Endothelial cell of umbilical vein (primary cell): Measurements from ENCODE around the gene RNASE8. TPM values are rescaled to one million over a fixed set of nuclear protein-coding genes. Genes with fewer than 3 reads are reported as not detected.

ENCODE experiments used
- BruUV-seq: library from RNA; stranded (reverse); fragments of 400-500 nt; replicated peaks from 2 replicates; lab custom pipeline; 2021; lab: Mats Ljungman, UMichigan
- CTCF ChIA-PET: fragments of 300-600, 350-600 bp; sonication (Branson Sonifier 250); formaldehyde crosslinking; loops from one replicate; lab custom pipeline; 2021; ENCODE audit warnings: antibody characterized with exemption, inconsistent platforms; lab: Charles Lee
- POLR2A ChIA-PET: fragments of 300-600, 350-600 bp; sonication (Branson Sonifier 250); formaldehyde crosslinking; loops from one replicate; lab custom pipeline; 2021; ENCODE audit warnings: antibody characterized with exemption, inconsistent platforms; lab: Charles Lee
- DNase-seq: peaks from one replicate; pipeline ENCODE4 v3.0.0-alpha.2; 2011; ENCODE audit warnings: low read depth, low spot score
- FAIRE-seq: peaks from 2 replicates; lab custom pipeline; 2011; peaks lifted over from hg19 to GRCh38; lab: Jason Lieb, UNC
- H2AFZ ChIP-seq: 2 replicates; pipeline ENCODE4 v1.6.0; 2012; ENCODE audit warnings: low read depth, low read length, control low read depth, inconsistent platforms
- H3K27ac ChIP-seq: 2 replicates; pipeline ENCODE4 v1.5.1; 2011; ENCODE audit warnings: low read depth, mild to moderate bottlenecking, control low read depth, low read length, moderate library complexity; ENCODE audit not compliant: insufficient read depth
- H3K27me3 ChIP-seq, 2 experiments: 2 replicates each; pipeline versions ENCODE4 v1.6.0 to v1.6.1; 2011; ENCODE audit warnings: low read length in 2 of 2, mixed read lengths in 1 of 2; ENCODE audit not compliant: control insufficient read depth in 2 of 2, insufficient read depth in 2 of 2
- H3K36me3 ChIP-seq, 2 experiments: 2 replicates in 1 of 2; 3 replicates in 1 of 2; pipeline ENCODE4 v1.5.1; 2011; ENCODE audit warnings: low read length in 2 of 2, mild to moderate bottlenecking in 1 of 2, moderate library complexity in 1 of 2; ENCODE audit not compliant: control insufficient read depth in 2 of 2, insufficient read depth in 2 of 2; ENCODE audit errors: extremely low read depth in 1 of 2
- H3K4me1 ChIP-seq: 3 replicates; pipeline ENCODE4 v1.5.1; 2011; ENCODE audit warnings: mild to moderate bottlenecking, low read length; ENCODE audit not compliant: control insufficient read depth, insufficient read depth; ENCODE audit errors: extremely low read depth
- H3K4me2 ChIP-seq: 2 replicates; pipeline ENCODE4 v1.6.1; 2011; ENCODE audit warnings: low read length, control low read depth, mixed read lengths; ENCODE audit not compliant: insufficient read depth
- H3K4me3 ChIP-seq, 3 experiments: fragments of 200-600 bp in 1 of 3; sonication (generic), shearing (Covaris generic) in 1 of 3; replicated peaks in 1 of 3; 2 replicates each; pipeline ENCODE4 v1.5.1; 2011 to 2016; ENCODE audit warnings: control low read depth in 3 of 3, low read length in 3 of 3, mild to moderate bottlenecking in 2 of 3, inconsistent platforms in 1 of 3, low read depth in 1 of 3, moderate library complexity in 1 of 3; ENCODE audit not compliant: insufficient read depth in 1 of 3
- H3K79me2 ChIP-seq: 2 replicates; pipeline ENCODE4 v1.6.0; 2012; ENCODE audit warnings: low read length, inconsistent platforms; ENCODE audit not compliant: control insufficient read depth, insufficient read depth
- H3K9ac ChIP-seq: replicated peaks from 2 replicates; pipeline ENCODE3; 2011; ENCODE audit warnings: low read length, control low read depth; ENCODE audit not compliant: insufficient read depth; ENCODE audit errors: extremely low read depth
- H3K9me1 ChIP-seq: replicated peaks from 3 replicates; pipeline ENCODE4 v1.6.0; 2011; ENCODE audit warnings: mild to moderate bottlenecking, low read length; ENCODE audit not compliant: control insufficient read depth, insufficient read depth; ENCODE audit errors: extremely low read depth
- H3K9me3 ChIP-seq: replicated peaks from 2 replicates; pipeline ENCODE4 v1.5.1; 2012; ENCODE audit warnings: low read length, inconsistent platforms; ENCODE audit not compliant: control insufficient read depth, insufficient read depth
- H4K20me1 ChIP-seq: replicated peaks from 2 replicates; pipeline ENCODE3; 2011; ENCODE audit warnings: mild to moderate bottlenecking, low read length; ENCODE audit not compliant: control insufficient read depth, insufficient read depth; ENCODE audit errors: extremely low read depth
- EZH2 ChIP-seq: IDR thresholded peaks from 2 replicates; pipeline ENCODE4 v1.6.1; 2012; ENCODE audit warnings: borderline replicate concordance, low read depth, mild to moderate bottlenecking, moderate library complexity, low read length, inconsistent platforms; ENCODE audit not compliant: severe bottlenecking
- FOS ChIP-seq: IDR thresholded peaks from 2 replicates; pipeline ENCODE4 v1.6.1; 2011; ENCODE audit warnings: mild to moderate bottlenecking, low read length, moderate library complexity, borderline replicate concordance; ENCODE audit not compliant: insufficient read depth
- GATA2 ChIP-seq: IDR thresholded peaks from 2 replicates; pipeline ENCODE4 v1.7.0; 2011; ENCODE audit warnings: low read depth, mild to moderate bottlenecking, moderate library complexity, mixed read lengths, low read length; ENCODE audit not compliant: insufficient read length, insufficient read depth
- JUN ChIP-seq: IDR thresholded peaks from 2 replicates; pipeline ENCODE4 v1.6.1; 2011; ENCODE audit warnings: borderline replicate concordance, low read depth; ENCODE audit not compliant: insufficient read length, insufficient read depth
- MYC ChIP-seq: IDR thresholded peaks from one replicate; pipeline ENCODE4 v1.6.1; 2011; ENCODE audit warnings: mild to moderate bottlenecking, low read depth, low read length
- POLR2A ChIP-seq: IDR thresholded peaks from 2 replicates; pipeline ENCODE4 v1.6.1; 2012; ENCODE audit warnings: low read depth, mild to moderate bottlenecking, control low read depth, low read length
- POLR2AphosphoS5 ChIP-seq: IDR thresholded peaks from 2 replicates; pipeline ENCODE4 v1.6.1; 2012; ENCODE audit warnings: low read depth, mild to moderate bottlenecking, control low read depth, low read length, moderate library complexity; ENCODE audit not compliant: insufficient read depth
- dilution Hi-C: fragments of 300-500 bp; cut with MboI; formaldehyde crosslinking; loops from one replicate; pipeline ENCODE4 v1.15.0; 2019; ENCODE audit warnings: low sequenced_read_pairs; ENCODE audit not compliant: extremely low pct_ligation_motif_present
- intact Hi-C: fragments of 100-400 bp; cut with micrococcal nuclease; formaldehyde crosslinking; loops from one replicate; pipeline ENCODE4 v1.10.0; 2022
- polyA plus RNA-seq, 4 experiments: library from polyadenylated mRNA; depleted of rRNA in 3 of 4; stranded (reverse) in 3 of 4; unstranded in 1 of 4; fragments of >200 nt; gene quantifications; 2 replicates each; pipeline versions ENCODE4 v1.2.1 to v1.2.3, GENCODE V29; 2011 to 2012; ENCODE audit warnings: missing spikeins in 1 of 4
- total RNA-seq: library from RNA; stranded (reverse); gene quantifications from 2 replicates; pipeline ENCODE4 v1.2.3, GENCODE V29; 2021
- TF ChIP-seq, protein P1 (sequence below), 2 donors: IDR thresholded peaks; 1 replicate in 1 of 2; 2 replicates in 1 of 2; pipeline ENCODE4 v1.5.1; 2011; ENCODE audit warnings: low read length in 2 of 2, mild to moderate bottlenecking in 2 of 2, moderate library complexity in 2 of 2, control low read depth in 1 of 2, inconsistent platforms in 1 of 2, low read depth in 1 of 2; ENCODE audit not compliant: insufficient read depth in 1 of 2; ENCODE audit errors: extremely low read depth in 1 of 2
- TF ChIP-seq, protein P2 (sequence below): IDR thresholded peaks from 2 replicates; pipeline ENCODE4 v1.6.1; 2011; ENCODE audit not compliant: insufficient read depth, insufficient read length

The RNASE8 gene
- total and polyA plus RNA-seq, 2 donors (not counting 3 experiments of a cell fraction or from before 2014, with no cell fraction given), result not detected

DNA sequence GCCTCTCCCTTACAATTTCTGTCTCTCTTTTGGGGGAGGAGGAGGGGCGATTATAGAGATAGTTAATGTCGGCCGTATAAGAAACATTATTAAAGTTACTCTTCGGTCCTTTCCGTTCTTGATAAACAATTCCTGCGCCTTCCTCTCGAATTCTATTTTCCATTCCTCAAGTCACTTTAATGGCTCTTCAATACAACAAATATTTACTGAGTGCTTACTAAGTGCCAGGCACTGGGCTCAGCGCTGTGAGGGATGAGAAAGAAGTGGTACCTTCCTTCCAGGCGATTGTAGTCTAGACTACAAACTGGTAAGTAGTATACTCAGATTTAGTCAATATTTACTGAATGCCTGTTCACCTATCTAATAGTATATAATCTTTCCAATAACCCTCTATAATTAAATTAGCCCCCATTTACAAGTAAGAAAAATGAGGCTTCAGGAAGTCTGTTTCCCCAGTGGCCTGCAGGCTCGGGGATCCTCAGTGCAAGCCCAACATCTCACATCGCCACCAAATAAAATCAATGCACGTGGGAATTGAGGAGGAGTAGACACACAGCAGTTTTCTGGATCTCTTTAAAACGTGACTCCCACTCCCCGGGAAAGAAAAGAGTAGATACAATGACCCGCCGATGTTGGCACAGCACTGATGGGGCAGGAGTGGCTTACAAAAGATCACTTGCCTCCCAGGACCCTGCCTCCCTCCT lies 41.4 kb downstream of the RNASE8 start:
- BruUV-seq, result TSS peak; percentile 44
- dilution Hi-C loops, result no loop called here

More for the DNA sequence above, 41.4 kb downstream of the RNASE8 start:
- no peak for DNase-seq
- H3K4me3 ChIP-seq, result peak overlapping the region; percentile 46 to 72 (median 58)
- H3K27ac ChIP-seq, result no peak overlapping the region
- peak overlapping the region; percentile 12 for H3K9ac ChIP-seq
- H2AFZ ChIP-seq, result peak overlapping the region; percentile 56
- peaks cover 12 to 26% of the 10 kb centered on the region in 2 experiments for H3K27me3 ChIP-seq
- peak overlapping the region; percentile 77 for H3K4me2 ChIP-seq
- no peaks in the 10 kb centered on the region for H3K36me3 ChIP-seq
- FAIRE-seq, result no peak
- no peaks in the 10 kb centered on the region for H3K9me1 ChIP-seq
- TF ChIP-seq EZH2, result no peak
- no peak for TF ChIP-seq POLR2AphosphoS5
- TF ChIP-seq, protein P1, sequence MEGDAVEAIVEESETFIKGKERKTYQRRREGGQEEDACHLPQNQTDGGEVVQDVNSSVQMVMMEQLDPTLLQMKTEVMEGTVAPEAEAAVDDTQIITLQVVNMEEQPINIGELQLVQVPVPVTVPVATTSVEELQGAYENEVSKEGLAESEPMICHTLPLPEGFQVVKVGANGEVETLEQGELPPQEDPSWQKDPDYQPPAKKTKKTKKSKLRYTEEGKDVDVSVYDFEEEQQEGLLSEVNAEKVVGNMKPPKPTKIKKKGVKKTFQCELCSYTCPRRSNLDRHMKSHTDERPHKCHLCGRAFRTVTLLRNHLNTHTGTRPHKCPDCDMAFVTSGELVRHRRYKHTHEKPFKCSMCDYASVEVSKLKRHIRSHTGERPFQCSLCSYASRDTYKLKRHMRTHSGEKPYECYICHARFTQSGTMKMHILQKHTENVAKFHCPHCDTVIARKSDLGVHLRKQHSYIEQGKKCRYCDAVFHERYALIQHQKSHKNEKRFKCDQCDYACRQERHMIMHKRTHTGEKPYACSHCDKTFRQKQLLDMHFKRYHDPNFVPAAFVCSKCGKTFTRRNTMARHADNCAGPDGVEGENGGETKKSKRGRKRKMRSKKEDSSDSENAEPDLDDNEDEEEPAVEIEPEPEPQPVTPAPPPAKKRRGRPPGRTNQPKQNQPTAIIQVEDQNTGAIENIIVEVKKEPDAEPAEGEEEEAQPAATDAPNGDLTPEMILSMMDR (IDR thresholded peaks at IDR 0.05; ENCODE audit: extremely low read depth in 1 of 2, insufficient read depth in 1 of 2, low read depth in 1 of 2, low read length in 2 of 2), result no peak
- TF ChIP-seq JUN, result no peak
- TF ChIP-seq, protein P2, sequence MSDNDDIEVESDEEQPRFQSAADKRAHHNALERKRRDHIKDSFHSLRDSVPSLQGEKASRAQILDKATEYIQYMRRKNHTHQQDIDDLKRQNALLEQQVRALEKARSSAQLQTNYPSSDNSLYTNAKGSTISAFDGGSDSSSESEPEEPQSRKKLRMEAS, result no peak
- no peak for TF ChIP-seq FOS
- no peak for TF ChIP-seq POLR2A
- TF ChIP-seq MYC, result no peak
- TF ChIP-seq GATA2, result no peak
- POLR2A ChIA-PET, result no interaction called here
- H3K9me3 ChIP-seq, result no peaks in the 10 kb centered on the region
- no peaks in the 10 kb centered on the region for H3K79me2 ChIP-seq
- intact Hi-C loops, result no loop called here
- H4K20me1 ChIP-seq, result no peaks in the 10 kb centered on the region
- peaks cover 17% of the 10 kb centered on the region for H3K4me1 ChIP-seq
- CTCF ChIA-PET, result interaction anchor here (1.1 to 1.2 kb wide), 3 partner anchors 31 to 84 kb away, joined by 3 to 6 read pairs (median 3); no protein-coding TSS in a partner anchor
